Activated CD4-positive, alpha-beta T cell treated with anti-CD3 and anti-CD28 coated beads for 48 hours (primary cell): ENCODE measurements around the gene TRAF5.

Experiments
- DNase-seq: peaks from one replicate; pipeline ENCODE4 v3.0.0-alpha.2; 2020

Gene TRAF5

GRCh38 chr1:211328084-211328694 is 1.6 kb downstream of the TRAF5 start:
- no peak for DNase-seq

GRCh38 chr1:211328866-211329475 is 2.3 kb downstream of the TRAF5 start:
- DNase-seq, result no peak

DNA sequence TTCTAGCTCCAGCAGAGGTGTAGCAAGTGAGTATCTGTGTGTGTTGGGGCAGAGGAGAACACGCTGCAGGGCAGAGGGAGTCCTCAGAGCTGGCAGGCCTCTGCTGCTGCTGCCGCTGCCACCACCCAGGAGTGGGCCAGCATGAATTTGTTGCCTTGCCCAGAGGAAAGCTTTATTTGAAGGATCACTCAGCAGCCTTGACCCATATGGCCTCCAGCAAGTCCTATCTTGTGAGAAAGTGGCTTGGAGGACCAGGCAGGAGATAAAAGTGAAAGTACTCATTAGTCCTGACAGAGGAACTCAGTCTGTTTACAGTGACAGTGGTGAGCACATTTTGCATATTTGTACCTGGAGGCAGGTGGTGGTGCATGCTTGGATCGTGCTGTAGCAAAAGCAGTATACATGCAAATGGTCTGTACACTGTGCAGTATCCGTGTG is 3.1 kb downstream of the TRAF5 start:
- DNase-seq, result no peak

GRCh38 chr1:211330282-211330936 is 3.8 kb downstream of the TRAF5 start:
- no peak for DNase-seq

GRCh38 chr1:211331011-211331709 is 4.5 kb downstream of the TRAF5 start:
- no peak for DNase-seq

GRCh38 chr1:211332036-211332616 is 5.5 kb downstream of the TRAF5 start:
- no peak for DNase-seq

DNA sequence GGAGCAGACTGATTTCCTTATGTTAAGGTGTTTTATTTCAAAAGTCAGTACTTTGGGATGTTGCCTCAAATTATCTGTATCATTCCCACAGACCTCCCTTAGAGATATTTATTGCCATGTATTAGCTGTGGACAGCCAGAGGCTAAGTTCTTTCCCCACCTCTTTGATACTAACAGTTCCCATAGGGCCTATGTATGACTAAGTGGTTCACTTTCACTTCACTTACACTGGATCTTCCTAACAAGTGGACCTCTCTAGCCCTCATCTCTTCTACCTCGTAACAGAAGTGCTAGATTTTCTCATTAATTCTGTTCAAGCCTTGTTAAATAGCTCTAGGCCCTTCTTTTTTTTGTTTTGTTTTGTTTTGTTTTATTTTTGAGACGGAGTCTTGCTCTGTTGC is 6.2 kb downstream of the TRAF5 start:
- DNase-seq, result no peak

GRCh38 chr1:211333906-211334305 is 7.3 kb downstream of the TRAF5 start:
- no peak for DNase-seq

DNA sequence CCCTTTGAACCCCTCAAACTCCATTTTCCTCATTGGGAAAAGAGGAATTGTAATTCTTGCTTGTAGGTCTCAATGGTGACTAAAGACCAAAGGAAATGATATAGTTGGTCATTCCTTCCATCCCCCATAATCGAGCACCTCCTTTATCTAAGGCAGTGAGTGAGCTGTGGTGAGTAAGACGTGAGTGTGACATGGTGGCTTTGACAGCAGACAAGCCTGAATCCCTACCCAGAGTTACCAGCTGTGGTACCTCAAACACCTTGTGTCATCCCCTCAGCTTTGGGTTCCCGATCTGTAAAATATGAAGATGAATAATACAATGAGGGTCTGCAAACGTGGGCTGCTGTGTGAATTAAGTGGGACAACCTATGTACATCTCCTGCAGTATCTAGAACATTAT is 8.4 kb downstream of the TRAF5 start:
- no peak for DNase-seq

- no peak for DNase-seq
Measured at GRCh38 chr1:211335522-211336157, 9.0 kb downstream of the TRAF5 start.

DNA sequence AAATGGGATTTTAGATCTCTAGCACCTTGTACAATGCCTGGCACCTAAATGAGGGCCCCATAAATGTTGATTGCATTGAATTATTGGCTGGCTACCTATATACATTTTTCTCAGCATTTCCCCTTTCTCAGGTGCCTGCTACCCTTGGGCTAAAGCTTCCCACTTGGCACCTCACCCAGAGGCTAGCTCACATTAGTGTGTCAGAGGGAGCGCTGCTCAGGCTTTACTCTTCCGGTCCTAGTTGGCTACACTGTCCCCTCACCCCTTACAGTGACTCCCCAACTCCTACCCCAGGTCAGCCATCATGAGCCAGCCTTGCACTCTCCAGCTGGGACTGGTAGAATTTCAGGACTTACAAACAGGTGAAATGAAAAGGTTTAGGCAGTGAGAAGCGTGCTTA is 9.5 kb downstream of the TRAF5 start:
- no peak for DNase-seq

DNA sequence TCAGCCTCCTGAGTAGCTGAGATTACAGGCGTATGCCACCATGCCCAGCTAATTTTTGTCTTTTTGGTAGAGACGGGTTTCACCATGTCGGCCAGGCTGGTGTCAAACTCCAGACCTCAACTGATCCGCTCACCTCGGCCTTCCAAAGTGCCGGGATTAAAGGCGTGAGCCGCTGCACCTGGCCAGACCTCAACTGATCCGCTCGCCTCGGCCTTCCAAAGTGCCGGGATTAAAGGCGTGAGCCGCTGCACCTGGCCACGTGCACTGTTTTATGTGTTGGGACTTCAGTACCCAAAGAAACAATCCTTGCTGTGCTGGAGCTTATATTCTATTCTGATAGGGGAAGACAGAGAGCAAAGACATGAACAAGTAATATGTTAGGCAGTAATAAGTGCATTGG is 10.1 kb downstream of the TRAF5 start:
- no peak for DNase-seq

DNA sequence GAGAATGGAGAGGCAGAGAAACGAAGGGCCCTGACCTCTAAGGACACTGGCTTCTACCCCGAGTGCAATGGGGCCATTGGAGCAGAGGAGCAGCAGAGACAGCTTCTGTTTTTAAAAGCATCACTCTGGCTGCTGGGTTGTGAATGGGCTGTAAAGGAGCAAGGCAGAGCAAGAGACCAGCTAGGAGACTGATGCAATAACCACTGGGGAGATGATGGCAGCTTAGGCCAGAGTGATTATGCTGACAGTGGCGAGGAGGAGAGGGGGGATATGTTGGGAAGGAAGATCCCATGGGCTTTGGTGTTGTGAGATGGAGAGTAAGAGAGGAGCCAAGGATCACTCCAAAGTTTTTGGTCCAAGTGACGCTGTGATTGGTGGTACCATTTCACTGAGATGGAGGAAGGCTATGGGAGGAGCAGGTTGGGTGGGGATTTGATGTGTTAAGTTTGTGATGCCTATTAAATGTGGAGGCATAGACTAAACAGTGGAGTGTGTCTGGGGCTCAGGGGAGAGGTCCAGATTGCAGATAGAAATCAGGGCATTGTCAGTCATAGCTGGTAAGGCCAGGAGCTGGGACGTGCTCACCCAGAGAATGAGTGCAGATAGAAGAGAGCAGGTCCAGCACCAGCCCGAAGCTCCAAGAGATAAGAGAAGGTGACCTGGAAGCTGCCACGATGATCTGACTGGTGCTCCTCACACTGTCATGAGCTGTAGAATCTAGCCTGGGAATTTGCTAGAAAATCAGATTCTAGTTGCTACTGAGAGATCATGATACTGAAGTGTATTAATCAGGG is 11.0 kb downstream of the TRAF5 start:
- no peak for DNase-seq

DNA sequence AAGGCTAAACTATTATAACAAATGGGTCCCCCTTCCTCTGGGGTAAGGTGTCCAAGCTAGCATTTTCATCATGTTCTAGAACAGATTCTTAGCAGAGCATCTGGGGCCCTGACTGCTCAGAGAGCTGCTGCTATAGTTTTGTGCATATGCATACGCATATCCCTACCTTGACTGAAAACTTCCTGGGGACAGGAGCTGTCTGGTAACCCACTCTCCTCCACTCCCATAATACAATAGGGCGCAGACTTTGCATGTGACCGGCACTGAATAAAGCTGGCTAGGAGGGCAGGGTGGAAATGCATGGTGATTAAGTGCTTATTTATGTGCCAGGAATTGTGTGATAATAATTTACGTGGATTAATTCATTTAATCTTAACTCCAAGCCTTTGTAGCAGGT is 11.6 kb downstream of the TRAF5 start:
- no peak for DNase-seq

- no peak for DNase-seq
Measured at GRCh38 chr1:211339631-211340041, 13.0 kb downstream of the TRAF5 start.

- no peak for DNase-seq
Measured at GRCh38 chr1:211340622-211341507, 14.2 kb downstream of the TRAF5 start.

GRCh38 chr1:211341999-211342398 is 15.4 kb downstream of the TRAF5 start:
- DNase-seq, result no peak

DNA sequence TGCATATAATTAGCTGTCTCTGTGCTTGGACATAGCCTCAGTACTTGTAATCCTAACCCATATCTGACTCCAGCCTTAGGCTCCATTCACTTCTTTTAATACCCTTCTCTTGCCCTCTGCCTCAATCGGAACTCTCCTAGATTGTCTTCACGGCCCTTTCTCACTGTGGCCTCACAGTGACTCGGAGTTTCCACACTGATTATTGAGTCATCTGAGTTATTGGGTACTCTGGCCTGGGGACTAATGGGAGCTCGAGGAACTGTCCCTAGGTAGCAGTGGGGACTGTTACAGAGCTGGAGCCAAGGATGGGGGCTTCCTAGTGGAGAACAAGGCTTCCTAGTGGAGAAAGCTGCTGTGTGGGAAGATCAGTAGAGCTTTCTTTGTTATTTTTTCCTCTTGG is 17.0 kb downstream of the TRAF5 start:
- no peak for DNase-seq

GRCh38 chr1:211344152-211344618 is 17.6 kb downstream of the TRAF5 start:
- DNase-seq, result no peak

DNA sequence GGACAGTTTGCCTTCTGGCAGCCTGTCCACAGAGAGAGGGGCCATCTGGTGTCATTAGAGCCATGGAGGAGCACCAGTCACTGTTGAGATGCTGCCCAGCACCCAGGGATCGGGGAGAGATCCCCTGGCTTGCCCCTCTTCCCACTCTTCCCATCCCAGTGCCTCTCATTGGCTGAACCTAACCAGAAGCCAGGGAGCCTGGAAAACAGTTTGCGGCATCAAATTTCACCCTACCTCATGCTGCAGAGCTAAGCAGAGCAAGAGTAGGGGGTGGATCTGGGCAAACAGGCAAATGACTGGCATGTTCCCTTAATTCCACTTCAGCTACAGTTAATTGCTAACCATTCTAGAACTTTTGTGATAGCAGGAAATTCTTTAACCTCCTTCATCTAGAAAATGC is 19.1 kb downstream of the TRAF5 start:
- DNase-seq, result no peak
